ENCODE data around the gene CNOT1. TPM values are rescaled to one million over a fixed set of nuclear protein-coding genes. Genes with fewer than 3 reads are reported as not detected.
A peak's percentile ranks its signal among the peaks of the same experiment; 100 is the strongest.

Gene CNOT1
- total and polyA plus RNA-seq, 3 donors from 2014 or later, result 267 to 449 (median 272) TPM

- TF ChIP-seq POLR2A (IDR thresholded peaks at IDR 0.05), result no peak
- TF ChIP-seq CTCF (IDR thresholded peaks at IDR 0.05), result no peak
- Histone ChIP-seq H3K9me3 (no peaks in the 10 kb centered on the region), H3K36me3 (ENCODE audit: low read depth, missing control alignments) (no peaks in the 10 kb centered on the region), H3K27me3 (no peaks in the 10 kb centered on the region), H3K27ac (no peak overlapping the region), H3K4me3 (no peak overlapping the region), H3K4me1 (no peaks in the 10 kb centered on the region)
- intact Hi-C loops (cut with DNase I; ENCODE audit: low total_unique reads), result no loop called here
- DNase-seq, result no peak
- 81 to 86% methylated on average over 4 of the region's 4 CpGs for WGBS, 2 donors
Measured at GRCh38 chr16:58656899-58657298, 27.3 kb upstream of the CNOT1 start.

- DNase-seq, result no peak
- no peaks in the 10 kb centered on the region for H3K9me3 ChIP-seq
- intact Hi-C loops (cut with DNase I; ENCODE audit: low total_unique reads), result no loop called here
- no peak for TF ChIP-seq POLR2A (IDR thresholded peaks at IDR 0.05)
- no peak for TF ChIP-seq CTCF (IDR thresholded peaks at IDR 0.05)
- H3K27ac ChIP-seq, result no peak overlapping the region
- no peaks in the 10 kb centered on the region for H3K27me3 ChIP-seq
- H3K36me3 ChIP-seq (ENCODE audit: low read depth, missing control alignments), result no peaks in the 10 kb centered on the region
- H3K4me1 ChIP-seq, result no peaks in the 10 kb centered on the region
- WGBS, 2 donors, result 90 to 93% methylated on average over 8 of the region's 8 CpGs
- H3K4me3 ChIP-seq, result no peak overlapping the region
Measured at GRCh38 chr16:58655215-58655596, 25.6 kb upstream of the CNOT1 start.

GRCh38 chr16:58654560-58655214 lies 25.1 kb upstream of the CNOT1 start:
- 74 to 77% methylated on average over 7 of the region's 7 CpGs for WGBS, 2 donors
- TF ChIP-seq CTCF (IDR thresholded peaks at IDR 0.05) (no peak), POLR2A (IDR thresholded peaks at IDR 0.05) (no peak)
- Histone ChIP-seq H3K36me3 (ENCODE audit: low read depth, missing control alignments) (no peaks in the 10 kb centered on the region), H3K4me3 (no peak overlapping the region), H3K27me3 (no peaks in the 10 kb centered on the region), H3K27ac (no peak overlapping the region), H3K9me3 (no peaks in the 10 kb centered on the region), H3K4me1 (no peaks in the 10 kb centered on the region)
- DNase-seq, result no peak
- intact Hi-C loops (cut with DNase I; ENCODE audit: low total_unique reads), result no loop called here

- intact Hi-C loops (cut with DNase I; ENCODE audit: low total_unique reads), result no loop called here
- TF ChIP-seq CTCF (IDR thresholded peaks at IDR 0.05) (no peak), POLR2A (IDR thresholded peaks at IDR 0.05) (no peak)
- Histone ChIP-seq H3K36me3 (ENCODE audit: low read depth, missing control alignments) (no peaks in the 10 kb centered on the region), H3K27ac (no peak overlapping the region), H3K4me3 (no peak overlapping the region), H3K27me3 (no peaks in the 10 kb centered on the region), H3K4me1 (no peaks in the 10 kb centered on the region), H3K9me3 (no peaks in the 10 kb centered on the region)
- DNase-seq, result peak; percentile 63
- WGBS, 2 donors, result 47 to 52% methylated on average over 3 of the region's 3 CpGs
Measured at GRCh38 chr16:58652741-58653140, 23.1 kb upstream of the CNOT1 start.

GRCh38 chr16:58651965-58652348 lies 22.3 kb upstream of the CNOT1 start:
- WGBS, 2 donors, result 67% methylated on average over 3 of the region's 3 CpGs
- Histone ChIP-seq H3K9me3 (no peaks in the 10 kb centered on the region), H3K4me1 (no peaks in the 10 kb centered on the region), H3K4me3 (no peak overlapping the region), H3K27ac (no peak overlapping the region), H3K27me3 (no peaks in the 10 kb centered on the region), H3K36me3 (ENCODE audit: low read depth, missing control alignments) (no peaks in the 10 kb centered on the region)
- no peak for DNase-seq
- no peak for TF ChIP-seq POLR2A (IDR thresholded peaks at IDR 0.05)
- TF ChIP-seq CTCF (IDR thresholded peaks at IDR 0.05), result no peak
- intact Hi-C loops (cut with DNase I; ENCODE audit: low total_unique reads), result no loop called here

Measured in testis (tissue), 3 donors.